ENCODE measurements around the gene ATG10. TPM values are rescaled to one million over a fixed set of nuclear protein-coding genes. Genes with fewer than 3 reads are reported as not detected.

Gene ATG10
- total and polyA plus RNA-seq, 2 of the 8 experiments (the other 6 are each of a cell fraction or from before 2014, with no cell fraction given) = 3.7 to 8.8 TPM

GRCh38 chr5:82058710-82059109 is 86.9 kb downstream of the ATG10 start (continued):
- TF ChIP-seq SRF (IDR thresholded peaks at IDR 0.05; ENCODE audit: low read depth, low read length) (no peak), E2F6 (IDR thresholded peaks at IDR 0.05) (no peak)

Measured in H1 (cell line).